Activated T-cell treated with anti-CD3 and anti-CD28 coated beads for 1 hour (primary cell): ENCODE measurements around the gene HSPA14.
"Not testable (repeated sequence)": the region's sequence is repeated elsewhere in the genome, so short reads cannot be mapped to it uniquely, and the experiment has no call there.

Experiments used
- DNase-seq: peaks from one replicate; pipeline ENCODE4 v3.0.0-alpha.2; 2020; ENCODE audit warnings: low read depth

Gene HSPA14

DNA sequence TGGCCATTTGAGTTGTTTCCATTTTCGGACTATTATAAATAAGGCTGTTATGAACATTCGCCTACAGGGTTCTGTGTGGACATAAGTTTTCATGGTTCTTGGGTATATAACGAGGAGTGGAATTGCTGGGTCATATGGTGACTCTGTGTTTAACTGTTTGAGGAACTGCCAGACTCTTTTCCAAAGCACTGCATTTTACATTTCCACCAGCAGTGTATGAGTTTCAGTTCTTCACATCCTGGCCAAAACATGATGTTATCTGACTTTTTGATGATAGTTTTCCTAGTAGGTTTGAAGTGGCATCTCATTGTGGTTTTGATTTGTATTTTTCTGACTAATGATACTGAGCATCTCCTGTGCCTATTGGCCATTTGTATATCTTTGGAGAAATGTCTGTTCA is 46.0 kb downstream of the HSPA14 start:
- no peak for DNase-seq

DNA sequence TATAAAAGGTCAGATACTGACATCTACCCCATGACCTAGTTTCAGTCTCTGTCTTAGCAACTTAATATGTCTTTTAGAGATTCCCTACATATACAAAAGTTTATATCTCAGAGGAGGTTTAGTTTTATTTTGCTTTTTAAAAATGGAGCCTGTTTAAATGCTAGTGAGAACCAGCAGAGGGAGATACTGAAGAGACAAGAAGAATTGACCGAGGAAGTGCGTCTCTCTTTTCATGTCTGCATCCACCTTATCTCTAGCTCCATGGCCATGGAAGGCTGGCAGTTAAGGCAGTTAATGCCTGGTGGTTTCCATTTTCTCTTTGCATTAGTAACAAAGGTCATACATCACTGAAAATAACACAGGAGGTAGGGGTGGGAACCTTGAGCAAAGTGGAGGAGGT is 51.2 kb downstream of the HSPA14 start:
- DNase-seq: no peak

DNA sequence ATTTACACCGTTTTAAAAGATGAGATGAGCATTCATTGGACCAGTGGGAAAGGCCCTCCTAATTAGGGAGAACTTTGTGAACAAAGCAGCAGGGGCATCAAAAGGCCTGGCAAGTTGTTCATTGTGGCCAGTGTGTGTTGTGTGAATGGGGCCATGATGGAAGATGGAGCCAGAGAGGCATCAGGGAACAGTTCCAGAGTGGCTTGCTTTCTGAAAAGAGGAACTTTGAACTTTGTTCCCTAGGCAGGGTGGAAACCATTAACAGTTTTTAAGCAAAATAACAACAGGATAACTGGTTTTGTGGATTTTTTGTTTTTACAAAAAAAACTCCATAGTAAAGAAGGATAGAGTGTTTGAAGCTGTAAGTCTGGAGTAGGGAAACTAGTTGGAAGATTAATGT is 53.0 kb downstream of the HSPA14 start:
- no peak for DNase-seq

DNA sequence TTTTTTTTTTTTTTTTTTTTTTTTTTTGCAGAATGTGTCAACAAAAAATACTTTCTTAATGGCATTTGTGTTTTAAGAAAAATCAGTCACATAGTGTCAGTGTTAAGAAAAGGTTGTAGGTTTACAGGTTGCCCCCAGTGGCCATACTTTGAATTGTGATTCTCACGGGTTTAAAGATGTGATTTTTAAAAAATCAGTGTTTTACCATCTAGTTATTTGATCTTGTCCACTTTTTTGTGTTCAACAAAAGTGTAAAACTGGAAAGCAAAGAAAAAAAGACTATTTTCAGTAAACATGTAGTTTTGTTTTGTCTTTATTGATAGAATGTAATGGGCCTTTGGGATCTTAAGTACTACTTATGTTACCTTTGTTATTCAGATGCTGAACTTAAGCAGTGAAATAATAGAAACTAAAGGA is 66.2 kb downstream of the HSPA14 start:
- no peak for DNase-seq

DNA sequence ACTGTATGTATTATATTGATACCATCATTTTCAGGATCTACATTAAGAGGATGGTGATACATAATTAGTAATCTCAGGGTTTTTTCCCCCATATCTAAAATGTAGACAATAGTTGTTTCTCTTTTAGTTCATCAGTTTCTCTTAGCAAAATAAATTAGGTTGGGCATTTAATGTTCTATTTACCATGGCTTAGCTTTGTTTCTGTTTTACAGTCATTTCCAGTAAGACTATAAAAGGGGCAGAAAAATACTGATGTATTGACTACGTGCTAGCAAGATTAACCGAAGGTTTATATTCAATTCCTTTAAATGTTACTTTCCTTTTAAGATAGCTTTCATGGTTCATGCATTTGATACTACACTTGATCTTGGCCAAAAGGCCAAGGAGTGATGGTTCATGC is 66.8 kb downstream of the HSPA14 start:
- no peak for DNase-seq

DNA sequence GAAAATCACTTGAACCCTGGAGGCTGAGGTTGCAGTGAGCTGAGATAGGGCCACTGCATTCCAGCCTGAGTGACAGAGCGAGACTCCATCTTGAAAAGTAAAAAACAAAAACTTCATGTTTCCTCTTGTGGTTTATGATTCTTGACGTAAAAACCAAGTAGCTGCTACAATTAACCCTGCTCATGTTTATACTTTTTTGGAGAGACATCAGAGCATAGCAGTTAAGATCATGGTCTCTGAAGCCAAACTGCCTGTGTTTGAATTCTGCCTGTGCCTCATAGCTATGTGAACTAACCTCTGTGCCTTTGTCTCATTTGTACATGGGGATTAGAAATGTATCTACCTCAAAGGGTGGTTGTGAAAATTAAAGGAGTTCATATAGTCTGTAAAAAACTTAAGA is 67.8 kb downstream of the HSPA14 start:
- DNase-seq: no peak

DNA sequence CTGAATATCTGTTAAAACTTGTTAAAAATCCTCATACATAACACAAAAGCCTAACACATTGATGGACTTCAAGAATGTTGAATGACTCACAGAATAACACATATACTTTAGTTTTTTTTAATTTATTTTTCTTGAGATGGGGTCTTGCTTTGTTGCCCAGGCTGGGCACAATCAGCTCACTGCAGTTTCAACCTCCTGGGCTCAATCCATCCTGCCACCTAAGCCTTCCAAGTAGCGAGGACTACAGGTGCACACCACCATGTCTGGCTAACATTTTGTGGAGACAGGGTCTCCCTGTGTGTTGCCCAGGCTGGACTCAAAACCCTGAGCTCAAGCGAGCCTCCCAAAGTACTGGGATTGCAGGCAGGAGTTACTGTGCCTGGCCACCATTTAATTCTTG is 68.7 kb downstream of the HSPA14 start:
- no peak for DNase-seq

DNA sequence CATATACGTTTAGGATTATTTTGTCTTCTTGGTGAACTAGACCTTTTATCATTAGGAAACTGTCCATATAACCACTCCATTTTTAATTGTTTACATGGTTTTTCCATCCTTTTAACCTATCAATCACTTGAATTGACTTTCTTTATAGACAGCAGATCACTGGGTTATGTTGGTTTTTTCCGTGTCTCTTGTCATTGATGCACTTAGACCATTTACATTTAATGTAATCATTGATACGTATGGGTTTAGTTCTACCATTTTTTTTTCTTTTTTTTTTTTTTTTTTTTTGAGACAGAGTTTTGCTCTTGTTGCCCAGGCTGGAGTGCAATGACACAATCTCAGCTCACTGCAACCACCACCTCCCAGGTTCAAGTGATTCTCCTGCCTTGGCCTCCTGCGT is 69.5 kb downstream of the HSPA14 start:
- not testable (repeated sequence) for DNase-seq

DNA sequence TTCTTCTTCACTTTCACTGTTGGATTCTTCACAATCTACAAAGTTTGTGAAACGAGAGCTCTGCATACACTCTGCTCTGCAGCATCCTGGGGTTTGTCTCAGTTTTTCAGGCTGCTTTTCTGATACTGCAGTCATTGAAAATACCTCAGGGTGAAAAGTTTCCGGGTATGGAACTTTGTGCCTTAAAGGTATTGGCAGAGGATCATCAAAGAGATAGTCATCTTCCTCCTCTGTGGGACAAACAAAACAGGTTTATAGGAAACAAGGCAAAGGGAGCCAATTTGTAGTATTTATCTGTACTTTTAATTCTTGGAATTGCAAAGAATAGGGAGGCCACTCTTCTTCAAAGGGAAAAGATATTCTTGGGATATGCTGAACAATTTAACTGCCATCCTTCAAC is 71.0 kb downstream of the HSPA14 start:
- no peak for DNase-seq

DNA sequence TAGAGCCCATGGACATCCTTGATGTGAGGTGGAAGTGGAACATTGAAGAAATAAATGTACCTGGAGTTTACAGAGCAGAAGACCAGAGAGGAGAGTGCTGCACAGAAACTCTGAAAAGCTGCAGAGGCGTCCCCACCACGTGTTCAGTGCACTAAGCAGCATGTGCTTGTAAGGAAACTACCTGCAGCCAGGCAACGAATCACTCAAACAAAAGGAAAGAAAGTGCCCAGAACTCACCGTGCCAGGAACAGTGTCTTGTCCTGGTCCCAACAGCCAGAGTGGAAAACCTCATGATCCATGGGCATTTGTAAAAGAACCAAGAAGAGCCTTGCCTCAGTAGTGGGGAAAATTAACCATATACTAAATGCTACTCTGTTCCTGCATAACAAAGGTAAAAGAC is 72.8 kb downstream of the HSPA14 start:
- no peak for DNase-seq

DNA sequence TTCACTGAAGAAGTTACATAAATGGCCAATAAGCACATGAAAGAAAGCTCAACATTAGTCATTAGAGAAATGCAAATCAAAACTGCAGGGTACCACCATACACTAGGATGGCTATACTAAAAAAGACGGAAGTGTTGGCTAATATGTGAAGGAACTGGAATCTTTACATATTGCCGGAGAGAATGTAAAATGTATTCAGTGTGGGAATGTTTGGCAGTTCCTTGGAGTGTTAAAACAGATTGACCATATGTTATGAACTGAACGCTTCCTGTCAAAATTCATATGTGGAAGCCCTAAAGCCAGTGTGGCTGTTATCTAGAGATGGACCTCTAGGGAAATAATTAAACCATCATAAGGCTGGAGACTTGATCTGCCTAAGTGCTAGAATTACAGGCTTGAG is 73.7 kb downstream of the HSPA14 start:
- no peak for DNase-seq

DNA sequence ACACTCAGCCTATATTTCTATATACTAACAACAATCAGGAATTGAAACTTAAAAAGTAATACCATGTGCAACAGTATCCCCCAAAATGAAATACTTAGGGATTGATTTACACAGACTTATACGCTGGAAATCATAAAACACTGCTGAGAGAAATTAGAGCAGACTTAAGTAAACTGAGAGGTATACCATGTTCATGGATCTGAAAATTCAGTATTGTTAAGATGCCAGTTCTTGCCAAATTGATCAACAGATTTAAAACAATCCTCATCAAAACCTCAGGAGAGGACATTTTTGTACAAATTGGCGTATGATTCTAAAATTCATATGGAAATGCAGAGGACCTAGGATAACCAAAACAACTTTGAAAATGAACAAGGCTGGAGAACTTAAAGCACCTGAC is 78.5 kb downstream of the HSPA14 start:
- DNase-seq: no peak

DNA sequence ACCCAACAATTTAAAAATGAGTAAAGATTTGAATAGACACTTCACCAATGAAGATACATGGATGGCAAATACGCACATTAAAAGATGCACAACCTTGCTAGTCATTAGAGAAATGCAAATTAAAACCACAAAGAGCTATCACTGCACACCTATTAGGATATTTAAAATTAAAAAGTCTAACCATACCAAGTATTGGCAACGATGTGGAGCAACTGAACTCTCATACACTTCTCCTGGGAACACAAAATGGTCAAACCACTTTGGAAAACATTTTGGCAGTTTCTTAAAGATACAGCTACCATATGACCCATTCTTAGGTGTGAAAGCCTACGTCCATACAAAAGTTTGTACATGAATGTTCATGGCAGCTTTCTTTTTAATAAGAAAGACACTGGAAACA is 79.7 kb downstream of the HSPA14 start:
- DNase-seq: no peak

DNA sequence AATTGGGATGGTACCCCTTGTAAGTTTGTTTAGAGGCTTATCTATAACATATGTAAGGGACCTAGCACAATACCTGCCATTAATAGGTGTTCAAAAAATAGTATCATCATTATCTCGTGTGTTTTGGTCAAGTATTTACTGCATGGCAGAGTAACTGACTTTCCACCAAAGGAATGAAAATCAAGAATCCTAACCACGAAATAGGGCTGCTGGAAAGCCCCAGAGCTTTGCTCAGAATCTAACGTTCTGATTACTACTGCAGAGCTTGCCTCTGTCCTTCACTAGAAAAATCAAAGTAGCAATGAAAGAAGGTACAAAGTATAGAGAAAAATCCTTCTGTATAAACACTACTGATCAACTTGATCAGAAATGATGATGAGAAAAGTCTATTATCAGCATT is 80.9 kb downstream of the HSPA14 start:
- no peak for DNase-seq
